ENCODE measurements around the gene BTBD7. TPM values are rescaled to one million over a fixed set of nuclear protein-coding genes. Genes with fewer than 3 reads are reported as not detected.

Gene BTBD7
- total and polyA plus RNA-seq, 9 of the 15 experiments (the other 6 are each of a cell fraction or from before 2014, with no cell fraction given): 2.5 to 12.9 (median 6.2) TPM

DNA sequence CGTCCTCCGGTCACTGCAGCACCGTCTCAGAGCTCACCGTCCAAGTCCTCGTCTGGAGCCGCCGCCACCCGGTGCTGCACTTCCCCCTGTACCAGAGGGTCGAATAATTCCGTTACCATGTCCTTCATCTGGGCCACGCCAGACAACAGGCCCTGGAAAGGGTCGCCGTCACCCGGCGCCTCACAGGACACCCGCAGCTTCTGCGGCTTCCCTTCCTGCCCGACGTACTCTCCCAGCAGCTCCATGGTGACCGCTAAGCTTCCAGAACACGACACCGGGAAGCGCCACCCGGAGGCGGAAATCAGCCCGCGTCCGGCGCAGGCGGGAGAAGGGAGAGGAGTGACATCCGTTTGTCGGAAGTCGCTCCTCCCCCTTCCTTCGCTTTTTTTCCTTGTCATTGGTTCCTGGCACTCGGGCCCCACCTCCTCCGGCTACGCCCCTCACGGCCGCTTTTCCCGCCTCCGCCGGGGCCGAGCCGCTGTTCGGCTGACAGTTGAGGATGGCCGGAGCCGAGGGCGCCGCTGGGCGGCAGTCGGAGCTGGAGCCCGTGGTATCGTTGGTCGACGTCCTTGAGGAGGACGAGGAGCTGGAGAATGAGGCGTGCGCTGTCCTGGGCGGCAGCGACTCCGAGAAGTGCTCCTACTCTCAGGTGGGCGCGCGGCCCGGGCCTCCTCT, 125.9 kb downstream of the BTBD7 start, which contains the start of the genes GON7 and UBR7 (continued):
- peak in 1 of 2 experiments; percentile 61; a peak in 1 of 4 replicates for TF ChIP-seq ETV6 (IDR thresholded peaks at IDR 0.05; ENCODE audit: borderline replicate concordance in 1 of 2, low read depth in 2 of 2, low read length in 1 of 2)
- TF ChIP-seq ETV6 (CRISPR knock-in tag; IDR thresholded peaks at IDR 0.05; ENCODE audit: borderline replicate concordance): no peak
- no peak for TF ChIP-seq SRSF9 (IDR thresholded peaks at IDR 0.05; ENCODE audit: borderline replicate concordance, low read depth, low read length)
- TF ChIP-seq ZNF175 (CRISPR knock-in tag; IDR thresholded peaks at IDR 0.05; ENCODE audit: low read depth): no peak
- peak; percentile 87 for TF ChIP-seq L3MBTL2 (IDR thresholded peaks at IDR 0.05)
- TF ChIP-seq KAT7 (CRISPR knock-in tag; IDR thresholded peaks at IDR 0.05; ENCODE audit: borderline replicate concordance): no peak
- TF ChIP-seq, protein P1, sequence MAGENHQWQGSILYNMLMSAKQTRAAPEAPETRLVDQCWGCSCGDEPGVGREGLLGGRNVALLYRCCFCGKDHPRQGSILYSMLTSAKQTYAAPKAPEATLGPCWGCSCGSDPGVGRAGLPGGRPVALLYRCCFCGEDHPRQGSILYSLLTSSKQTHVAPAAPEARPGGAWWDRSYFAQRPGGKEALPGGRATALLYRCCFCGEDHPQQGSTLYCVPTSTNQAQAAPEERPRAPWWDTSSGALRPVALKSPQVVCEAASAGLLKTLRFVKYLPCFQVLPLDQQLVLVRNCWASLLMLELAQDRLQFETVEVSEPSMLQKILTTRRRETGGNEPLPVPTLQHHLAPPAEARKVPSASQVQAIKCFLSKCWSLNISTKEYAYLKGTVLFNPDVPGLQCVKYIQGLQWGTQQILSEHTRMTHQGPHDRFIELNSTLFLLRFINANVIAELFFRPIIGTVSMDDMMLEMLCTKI (IDR thresholded peaks at IDR 0.05; ENCODE audit: partially characterized antibody): no peak
- no peak for TF ChIP-seq TEAD1 (CRISPR knock-in tag; IDR thresholded peaks at IDR 0.05)
- TF ChIP-seq, protein P2, sequence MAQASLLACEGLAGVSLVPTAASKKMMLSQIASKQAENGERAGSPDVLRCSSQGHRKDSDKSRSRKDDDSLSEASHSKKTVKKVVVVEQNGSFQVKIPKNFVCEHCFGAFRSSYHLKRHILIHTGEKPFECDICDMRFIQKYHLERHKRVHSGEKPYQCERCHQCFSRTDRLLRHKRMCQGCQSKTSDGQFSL (CRISPR knock-in tag; IDR thresholded peaks at IDR 0.05): no peak
- TF ChIP-seq, protein P2 (tag; IDR thresholded peaks at IDR 0.05): no peak
- TF ChIP-seq ZNF41 (CRISPR knock-in tag; conservative IDR thresholded peaks at IDR 0.05): no peak
- 0 out of 2 replicates have a peak, but pooled peaks have one; percentile 19 for TF ChIP-seq SMAD4 (CRISPR knock-in tag; conservative IDR thresholded peaks at IDR 0.05)
- TF ChIP-seq SIN3A (IDR thresholded peaks at IDR 0.05; ENCODE audit: borderline replicate concordance in 2 of 2, control insufficient read depth in 1 of 2, low read depth in 2 of 2, low read length in 2 of 2): peak; percentile 68 to 85; a peak in 1 of 4 replicates
- no peak for TF ChIP-seq ZC3H11A (IDR thresholded peaks at IDR 0.05; ENCODE audit: low read depth, low read length)
- TF ChIP-seq STAT5A (IDR thresholded peaks at IDR 0.05; ENCODE audit: borderline replicate concordance, low read length): no peak
- TF ChIP-seq TCFL5 (CRISPR knock-in tag; conservative IDR thresholded peaks at IDR 0.05): no peak
- TF ChIP-seq RHOXF2B (CRISPR knock-in tag; conservative IDR thresholded peaks at IDR 0.05): no peak
- TF ChIP-seq, protein P3, sequence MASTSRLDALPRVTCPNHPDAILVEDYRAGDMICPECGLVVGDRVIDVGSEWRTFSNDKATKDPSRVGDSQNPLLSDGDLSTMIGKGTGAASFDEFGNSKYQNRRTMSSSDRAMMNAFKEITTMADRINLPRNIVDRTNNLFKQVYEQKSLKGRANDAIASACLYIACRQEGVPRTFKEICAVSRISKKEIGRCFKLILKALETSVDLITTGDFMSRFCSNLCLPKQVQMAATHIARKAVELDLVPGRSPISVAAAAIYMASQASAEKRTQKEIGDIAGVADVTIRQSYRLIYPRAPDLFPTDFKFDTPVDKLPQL (IDR thresholded peaks at IDR 0.05; ENCODE audit: extremely low read depth, insufficient read length): no peak
- TF ChIP-seq, protein P4, sequence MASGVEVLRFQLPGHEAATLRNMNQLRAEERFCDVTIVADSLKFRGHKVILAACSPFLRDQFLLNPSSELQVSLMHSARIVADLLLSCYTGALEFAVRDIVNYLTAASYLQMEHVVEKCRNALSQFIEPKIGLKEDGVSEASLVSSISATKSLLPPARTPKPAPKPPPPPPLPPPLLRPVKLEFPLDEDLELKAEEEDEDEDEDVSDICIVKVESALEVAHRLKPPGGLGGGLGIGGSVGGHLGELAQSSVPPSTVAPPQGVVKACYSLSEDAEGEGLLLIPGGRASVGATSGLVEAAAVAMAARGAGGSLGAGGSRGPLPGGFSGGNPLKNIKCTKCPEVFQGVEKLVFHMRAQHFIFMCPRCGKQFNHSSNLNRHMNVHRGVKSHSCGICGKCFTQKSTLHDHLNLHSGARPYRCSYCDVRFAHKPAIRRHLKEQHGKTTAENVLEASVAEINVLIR (CRISPR knock-in tag; IDR thresholded peaks at IDR 0.05): no peak
- TF ChIP-seq SNRNP70 (optimal IDR thresholded peaks at IDR 0.05; ENCODE audit: low read depth, low read length): no peak
- peak; percentile 84 for TF ChIP-seq ELF1 (tag; IDR thresholded peaks at IDR 0.05)
- peak; percentile 65 for TF ChIP-seq NFIC (IDR thresholded peaks at IDR 0.05)
- no peak for TF ChIP-seq CBFA2T2 (conservative IDR thresholded peaks at IDR 0.05)

Measured in K562 (cell line).